Sigmoid colon (tissue), 7 donors: ENCODE data around the gene PRSS38. TPM values are rescaled to one million over a fixed set of nuclear protein-coding genes. Genes with fewer than 3 reads are reported as not detected.
A peak's percentile ranks its signal among the peaks of the same experiment; 100 is the strongest.

Source experiments
- DNase-seq: peaks from one replicate; pipeline ENCODE4 v3.0.0-alpha.2; 2019
- H3K27ac ChIP-seq, 4 donors: fragments of 200-600 bp; sonication (generic); one replicate each; pipeline ENCODE4 v1.5.1; 2016 to 2019; ENCODE audit warnings: mild to moderate bottlenecking in 1 of 4
- H3K27me3 ChIP-seq, 3 donors: fragments of 200-600 bp; sonication (generic); one replicate each; pipeline ENCODE4 v1.5.1; 2019; ENCODE audit warnings: mild to moderate bottlenecking in 1 of 3
- H3K36me3 ChIP-seq, 4 donors: fragments of 200-600 bp; sonication (generic); one replicate each; pipeline ENCODE4 v1.5.1; 2016 to 2019
- H3K4me1 ChIP-seq, 4 donors: fragments of 200-600 bp; sonication (generic); one replicate each; pipeline ENCODE4 v1.5.1; 2017 to 2019
- H3K4me3 ChIP-seq, 4 donors: fragments of 200-600 bp; sonication (generic); one replicate each; pipeline ENCODE4 v1.5.1; 2017 to 2019; ENCODE audit warnings: mild to moderate bottlenecking in 2 of 4, moderate library complexity in 1 of 4
- H3K9me3 ChIP-seq, 4 donors: fragments of 200-600 bp in 3 of 4; sonication (generic) in 3 of 4; one replicate each; pipeline versions ENCODE4 v1.5.1 to v1.6.1; 2013 to 2019
- CTCF ChIP-seq, 4 experiments: fragments of 450-650 bp in 3 of 4; fragments of 200-600 bp in 1 of 4; IDR thresholded peaks; one replicate each; pipeline ENCODE4 v1.5.1; 2016 to 2019; ENCODE audit warnings: antibody characterized with exemption in 4 of 4, mild to moderate bottlenecking in 3 of 4, moderate library complexity in 2 of 4
- EP300 ChIP-seq, 4 donors: sonication (generic); formaldehyde crosslinking; IDR thresholded peaks; one replicate each; pipeline ENCODE4 v1.6.1; 2017; ENCODE audit warnings: antibody characterized with exemption in 4 of 4
- POLR2A ChIP-seq, 2 donors: fragments of 450-650 bp; IDR thresholded peaks; one replicate each; pipeline ENCODE4 v1.6.1; 2016; ENCODE audit warnings: antibody characterized with exemption in 2 of 2, mild to moderate bottlenecking in 2 of 2, moderate library complexity in 2 of 2
- POLR2AphosphoS5 ChIP-seq, 4 donors: sonication (generic); formaldehyde crosslinking; IDR thresholded peaks; one replicate each; pipeline ENCODE4 v1.6.1; 2017; ENCODE audit warnings: antibody characterized with exemption in 4 of 4
- WGBS, 2 donors: extraction: QIAGEN DNeasy Blood & Tissue Kit; methylation state at CpG; one replicate each; pipeline ENCODE4 v1.1.7; 2013; 5-methylcytosine and 5-hydroxymethylcytosine counted together
- intact Hi-C: fragments of 100-400 bp; cut with DNase I; formaldehyde crosslinking; loops from one replicate; pipeline ENCODE4 v1.15.1; 2023
- polyA plus RNA-seq, 3 donors: library from polyadenylated mRNA; stranded (reverse); fragments of 200-250 nt; gene quantifications; one replicate each; pipeline ENCODE4 v1.2.3, GENCODE V29; 2013
- total RNA-seq, 4 donors: library from RNA; depleted of rRNA; stranded (reverse); fragments of >200 nt; gene quantifications; one replicate each; pipeline ENCODE4 v1.1.0, GENCODE V29; 2016
- donor health status: healthy with polysubstance abuse.
- donor health status: Bipolar disorder and iron deficiency.
- donor health status: healthy.

The PRSS38 gene
- total and polyA plus RNA-seq, 7 donors: not detected

- Histone ChIP-seq H3K36me3 (no peaks in the 10 kb centered on the region), H3K27me3 (no peaks in the 10 kb centered on the region), H3K4me1 (peaks cover 0 to 35% (median 23%) of the 10 kb centered on the region in 4 donors), H3K9me3 (no peaks in the 10 kb centered on the region), H3K4me3 (no peak overlapping the region), H3K27ac (no peak overlapping the region)
- intact Hi-C loops: no loop called here
- DNase-seq: no peak
- 81 to 88% methylated on average over 19 of the region's 19 CpGs for WGBS, 2 donors
- TF ChIP-seq EP300 (IDR thresholded peaks at IDR 0.05) (no peak), POLR2A (IDR thresholded peaks at IDR 0.05) (no peak), POLR2AphosphoS5 (IDR thresholded peaks at IDR 0.05) (no peak), CTCF (IDR thresholded peaks at IDR 0.05) (no peak)
Measured at GRCh38 chr1:227792216-227793078, 23.0 kb upstream of the PRSS38 start.

- no peak for DNase-seq
- Histone ChIP-seq H3K27ac (peak overlapping the region in 3 of 4 donors; percentile 31 to 61 (median 39)), H3K4me1 (peaks cover 0 to 32% (median 20%) of the 10 kb centered on the region in 4 donors), H3K36me3 (no peaks in the 10 kb centered on the region), H3K27me3 (no peaks in the 10 kb centered on the region), H3K4me3 (no peak overlapping the region), H3K9me3 (no peaks in the 10 kb centered on the region)
- TF ChIP-seq POLR2AphosphoS5 (IDR thresholded peaks at IDR 0.05): no peak
- TF ChIP-seq EP300 (IDR thresholded peaks at IDR 0.05): no peak
- TF ChIP-seq CTCF (IDR thresholded peaks at IDR 0.05): no peak
- TF ChIP-seq POLR2A (IDR thresholded peaks at IDR 0.05): no peak
- 87 to 89% methylated on average over 10 of the region's 10 CpGs for WGBS, 2 donors
- intact Hi-C loops: no loop called here
Measured at GRCh38 chr1:227793079-227793947, 22.2 kb upstream of the PRSS38 start.

- Histone ChIP-seq H3K4me3 (no peak overlapping the region), H3K4me1 (peaks cover 0 to 25% (median 16%) of the 10 kb centered on the region in 4 donors), H3K27ac (peak overlapping the region in 3 of 4 donors; percentile 31 to 61 (median 39)), H3K36me3 (no peaks in the 10 kb centered on the region), H3K27me3 (no peaks in the 10 kb centered on the region), H3K9me3 (no peaks in the 10 kb centered on the region)
- intact Hi-C loops: no loop called here
- DNase-seq: peak; percentile 86
- TF ChIP-seq CTCF (IDR thresholded peaks at IDR 0.05): no peak
- TF ChIP-seq EP300 (IDR thresholded peaks at IDR 0.05): no peak
- no peak for TF ChIP-seq POLR2A (IDR thresholded peaks at IDR 0.05)
- no peak for TF ChIP-seq POLR2AphosphoS5 (IDR thresholded peaks at IDR 0.05)
- 69 to 74% methylated on average over 12 of the region's 12 CpGs for whole genome bisulfite sequencing, 2 donors
Measured at GRCh38 chr1:227793948-227794816, 21.3 kb upstream of the PRSS38 start.

GRCh38 chr1:227794817-227795192 lies 20.7 kb upstream of the PRSS38 start:
- Histone ChIP-seq H3K9me3 (no peaks in the 10 kb centered on the region), H3K27me3 (no peaks in the 10 kb centered on the region), H3K4me1 (peaks cover 0 to 25% (median 16%) of the 10 kb centered on the region in 4 donors), H3K27ac (peak overlapping the region in 2 of 4 donors; percentile 31 to 61), H3K4me3 (no peak overlapping the region), H3K36me3 (no peaks in the 10 kb centered on the region)
- intact Hi-C loops: no loop called here
- TF ChIP-seq EP300 (IDR thresholded peaks at IDR 0.05) (no peak), POLR2A (IDR thresholded peaks at IDR 0.05) (no peak), CTCF (IDR thresholded peaks at IDR 0.05) (no peak), POLR2AphosphoS5 (IDR thresholded peaks at IDR 0.05) (no peak)
- 47 to 65% methylated on average over 11 of the region's 11 CpGs for WGBS, 2 donors
- DNase-seq: no peak
